Activated T-helper 1 cell treated with anti-CD3 and anti-CD28 coated beads, Interleukin-12 subunit alpha, Interleukin-12 subunit beta, Interleukin-2, Interleukin-4 antibody, amounts not matched to agents 30 ng/mL and 10 ng/mL and 1 ng/mL, durations not matched to agents 14 hours and 24 hours and 36 hours (primary cell): Measurements from ENCODE around the gene PIK3R5. TPM values are rescaled to one million over a fixed set of nuclear protein-coding genes. Genes with fewer than 3 reads are reported as not detected.

Source experiments
- DNase-seq: peaks from one replicate; pipeline ENCODE4 v3.0.0; 2021; ENCODE audit warnings: low spot score
- H3K27ac Mint-ChIP-seq: one replicate; pipeline ENCODE4 v1.8.0; 2021; ENCODE audit warnings: mild to moderate bottlenecking, mixed read lengths
- H3K27me3 Mint-ChIP-seq: one replicate; pipeline ENCODE4 v1.8.0; 2022; ENCODE audit warnings: mild to moderate bottlenecking, moderate library complexity, mixed read lengths; ENCODE audit not compliant: insufficient read depth
- H3K36me3 Mint-ChIP-seq: one replicate; pipeline ENCODE4 v1.8.0; 2021; ENCODE audit warnings: low read depth, mixed read lengths
- H3K4me1 Mint-ChIP-seq: one replicate; pipeline ENCODE4 v1.8.0; 2021; ENCODE audit warnings: low read depth, mixed read lengths
- H3K4me3 Mint-ChIP-seq: one replicate; pipeline ENCODE4 v1.8.0; 2021; ENCODE audit warnings: mild to moderate bottlenecking, moderate library complexity, mixed read lengths
- H3K9me3 Mint-ChIP-seq: one replicate; pipeline ENCODE4 v1.8.0; 2021; ENCODE audit warnings: mixed read lengths
- intact Hi-C: fragments of 100-400 bp; cut with micrococcal nuclease; formaldehyde crosslinking; loops from one replicate; pipeline ENCODE4 v1.15.1; 2024
- total RNA-seq: library from RNA; stranded (reverse); gene quantifications from 2 replicates; pipeline ENCODE4 v1.2.3, GENCODE V29; 2022

Gene PIK3R5
- total RNA-seq, 1 donor from 2014 or later = 33.6 TPM

- no peaks in the 10 kb centered on the region for H3K36me3 Mint-ChIP-seq
- H3K4me1 Mint-ChIP-seq = peaks cover 10% of the 10 kb centered on the region
- DNase-seq = no peak
- H3K9me3 Mint-ChIP-seq = peaks cover 10% of the 10 kb centered on the region
- intact Hi-C loops = no loop called here
- H3K4me3 Mint-ChIP-seq = no peak overlapping the region
- no peak overlapping the region for H3K27ac Mint-ChIP-seq
- peaks cover 3% of the 10 kb centered on the region for H3K27me3 Mint-ChIP-seq
These were observed 9.7 kb upstream of the PIK3R5 start for GRCh38 chr17:8975091-8975725.

GRCh38 chr17:8969901-8970300 is 4.4 kb upstream of the PIK3R5 start:
- no peak for DNase-seq
- no peak overlapping the region for H3K4me3 Mint-ChIP-seq
- H3K36me3 Mint-ChIP-seq = peaks cover 10% of the 10 kb centered on the region
- H3K4me1 Mint-ChIP-seq = peaks cover 18% of the 10 kb centered on the region
- no peaks in the 10 kb centered on the region for H3K27me3 Mint-ChIP-seq
- intact Hi-C loops = no loop called here
- H3K9me3 Mint-ChIP-seq = peaks cover 19% of the 10 kb centered on the region
- no peak overlapping the region for H3K27ac Mint-ChIP-seq

- Mint-ChIP-seq H3K4me3 (peak overlapping the region; percentile 58), H3K9me3 (peaks cover 19% of the 10 kb centered on the region), H3K36me3 (peaks cover 16% of the 10 kb centered on the region), H3K4me1 (peaks cover 30% of the 10 kb centered on the region), H3K27me3 (no peaks in the 10 kb centered on the region), H3K27ac (peak overlapping the region; percentile 5)
- DNase-seq = no peak
- intact Hi-C loops = no loop called here
These were observed 3.0 kb upstream of the PIK3R5 start for GRCh38 chr17:8968503-8968902.

DNA sequence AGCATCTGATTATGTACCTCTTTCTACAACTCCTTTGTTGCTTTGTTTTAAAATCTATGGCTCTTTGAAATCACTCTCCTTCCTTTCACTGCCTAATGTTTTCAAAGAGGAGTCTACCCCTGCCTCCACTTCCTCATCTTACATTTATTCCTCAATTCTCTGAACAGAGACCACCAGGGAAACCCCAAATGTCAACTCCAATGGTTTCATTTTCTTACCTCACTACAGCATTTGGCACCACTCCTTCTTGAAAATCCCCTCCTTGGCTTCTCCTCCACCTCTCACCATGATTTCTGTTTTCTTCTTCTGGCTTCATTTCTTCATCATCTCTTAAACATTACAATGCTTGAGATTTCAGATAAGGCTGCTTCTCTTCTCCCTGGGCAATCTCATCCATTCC is 2.4 kb upstream of the PIK3R5 start:
- Mint-ChIP-seq H3K27ac (peak overlapping the region; percentile 61), H3K27me3 (no peaks in the 10 kb centered on the region), H3K4me1 (peaks cover 36% of the 10 kb centered on the region), H3K36me3 (peaks cover 20% of the 10 kb centered on the region), H3K9me3 (peaks cover 19% of the 10 kb centered on the region), H3K4me3 (peak overlapping the region; percentile 58)
- DNase-seq = no peak
- intact Hi-C loops = no loop called here

- no peaks in the 10 kb centered on the region for H3K27me3 Mint-ChIP-seq
- peak overlapping the region; percentile 49 for H3K27ac Mint-ChIP-seq
These were observed 1.4 kb upstream of the PIK3R5 start for GRCh38 chr17:8966926-8967325.

GRCh38 chr17:8964801-8965393 is 610 bp downstream of the PIK3R5 start:
- intact Hi-C loops = loop anchor here (1.0 to 5.0 kb wide), 6 partner anchors 9 to 66 kb away; no protein-coding TSS in a partner anchor
- peaks cover 34% of the 10 kb centered on the region for H3K36me3 Mint-ChIP-seq
- H3K27me3 Mint-ChIP-seq = no peaks in the 10 kb centered on the region
- H3K27ac Mint-ChIP-seq = peak overlapping the region; percentile 96
- peaks cover 59% of the 10 kb centered on the region for H3K4me1 Mint-ChIP-seq
- peak overlapping the region; percentile 98 for H3K4me3 Mint-ChIP-seq
- DNase-seq = no peak
- H3K9me3 Mint-ChIP-seq = peaks cover 9% of the 10 kb centered on the region

More at GRCh38 chr17:8966926-8967325, 1.4 kb upstream of the PIK3R5 start:
- no peak for DNase-seq
- H3K4me3 Mint-ChIP-seq = peak overlapping the region; percentile 70
- peaks cover 15% of the 10 kb centered on the region for H3K9me3 Mint-ChIP-seq
- peaks cover 41% of the 10 kb centered on the region for H3K4me1 Mint-ChIP-seq
- H3K36me3 Mint-ChIP-seq = peaks cover 22% of the 10 kb centered on the region
- intact Hi-C loops = no loop called here

DNA sequence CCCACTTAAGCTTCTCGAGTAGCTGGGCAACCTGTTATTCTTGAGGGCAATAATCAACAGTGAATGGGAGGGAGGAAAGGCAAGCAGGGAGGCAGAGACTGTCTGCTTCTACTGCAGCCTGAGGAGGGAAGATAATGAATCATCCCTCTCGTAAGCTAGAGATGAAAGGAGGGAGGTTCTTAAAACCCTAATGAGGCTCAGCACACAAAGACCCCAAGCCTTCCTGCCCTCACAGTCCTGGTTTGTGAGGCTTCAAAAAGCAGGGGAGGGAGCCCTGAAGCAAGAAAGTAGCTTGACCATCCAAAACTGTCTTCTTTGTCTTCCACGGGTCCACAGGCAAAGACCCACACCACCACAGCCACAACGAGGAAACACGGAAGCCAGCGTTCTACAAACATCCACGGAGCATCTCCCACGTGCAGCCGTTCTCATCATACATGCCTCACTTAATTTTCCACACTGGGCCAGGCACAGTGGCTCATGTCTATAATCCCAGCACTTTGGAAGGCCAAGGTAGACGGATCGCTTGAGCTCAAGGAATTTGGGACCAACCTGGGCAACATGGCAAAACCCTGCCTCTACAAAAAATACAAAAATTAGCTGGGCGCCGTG is 1.8 kb downstream of the PIK3R5 start:
- no peaks in the 10 kb centered on the region for H3K27me3 Mint-ChIP-seq
- H3K4me3 Mint-ChIP-seq = peak overlapping the region; percentile 98
- intact Hi-C loops = loop anchor here (2.0 to 5.0 kb wide), 2 partner anchors 34 to 65 kb away; no protein-coding TSS in a partner anchor
- peaks cover 70% of the 10 kb centered on the region for H3K4me1 Mint-ChIP-seq
- peaks cover 44% of the 10 kb centered on the region for H3K36me3 Mint-ChIP-seq
- peak overlapping the region; percentile 93 for H3K27ac Mint-ChIP-seq
- peaks cover 9% of the 10 kb centered on the region for H3K9me3 Mint-ChIP-seq
- no peak for DNase-seq

DNA sequence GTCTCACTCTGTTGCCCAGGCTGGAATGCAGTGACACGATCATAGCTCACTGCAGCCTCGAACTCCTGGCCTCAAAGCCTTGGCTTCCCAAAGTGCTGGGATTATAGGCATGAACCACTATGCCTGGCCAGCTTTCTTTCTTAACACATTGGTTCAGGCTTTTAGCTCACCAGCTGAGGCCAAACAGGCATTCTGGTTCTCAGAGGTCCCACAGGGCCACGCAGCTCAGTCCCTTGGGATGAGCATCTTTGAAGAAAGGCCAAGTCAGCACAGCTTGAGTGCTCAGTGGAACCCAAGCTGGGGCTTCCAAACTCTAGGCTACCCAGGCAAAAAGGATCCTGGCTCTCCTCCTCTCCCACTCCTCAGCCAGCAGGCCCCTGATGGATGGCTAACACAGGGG is 2.5 kb downstream of the PIK3R5 start:
- H3K36me3 Mint-ChIP-seq = peaks cover 39% of the 10 kb centered on the region
- peak overlapping the region; percentile 98 for H3K4me3 Mint-ChIP-seq
- H3K27ac Mint-ChIP-seq = peak overlapping the region; percentile 93
- intact Hi-C loops = loop anchor here (5.0 kb wide), 1 partner anchor 34 kb away; no protein-coding TSS in a partner anchor
- peaks cover 71% of the 10 kb centered on the region for H3K4me1 Mint-ChIP-seq
- no peak for DNase-seq
- no peaks in the 10 kb centered on the region for H3K27me3 Mint-ChIP-seq
- peaks cover 4% of the 10 kb centered on the region for H3K9me3 Mint-ChIP-seq

GRCh38 chr17:8961829-8962228 is 3.7 kb downstream of the PIK3R5 start:
- Mint-ChIP-seq H3K36me3 (peaks cover 44% of the 10 kb centered on the region), H3K4me1 (peaks cover 76% of the 10 kb centered on the region), H3K27ac (no peak overlapping the region), H3K9me3 (no peaks in the 10 kb centered on the region), H3K27me3 (no peaks in the 10 kb centered on the region), H3K4me3 (peak overlapping the region; percentile 53)
- intact Hi-C loops = loop anchor here (5.0 kb wide), 1 partner anchor 35 kb away; no protein-coding TSS in a partner anchor
- no peak for DNase-seq

GRCh38 chr17:8960325-8961140 is 5.0 kb downstream of the PIK3R5 start:
- no peaks in the 10 kb centered on the region for H3K27me3 Mint-ChIP-seq
- peaks cover 54% of the 10 kb centered on the region for H3K36me3 Mint-ChIP-seq
- H3K27ac Mint-ChIP-seq = peak overlapping the region; percentile 2
- peak overlapping the region; percentile 56 for H3K4me3 Mint-ChIP-seq
- no peak for DNase-seq
- intact Hi-C loops = loop anchor here (5.0 kb wide), 1 partner anchor 37 kb away; no protein-coding TSS in a partner anchor
- H3K4me1 Mint-ChIP-seq = peaks cover 86% of the 10 kb centered on the region
- no peaks in the 10 kb centered on the region for H3K9me3 Mint-ChIP-seq

DNA sequence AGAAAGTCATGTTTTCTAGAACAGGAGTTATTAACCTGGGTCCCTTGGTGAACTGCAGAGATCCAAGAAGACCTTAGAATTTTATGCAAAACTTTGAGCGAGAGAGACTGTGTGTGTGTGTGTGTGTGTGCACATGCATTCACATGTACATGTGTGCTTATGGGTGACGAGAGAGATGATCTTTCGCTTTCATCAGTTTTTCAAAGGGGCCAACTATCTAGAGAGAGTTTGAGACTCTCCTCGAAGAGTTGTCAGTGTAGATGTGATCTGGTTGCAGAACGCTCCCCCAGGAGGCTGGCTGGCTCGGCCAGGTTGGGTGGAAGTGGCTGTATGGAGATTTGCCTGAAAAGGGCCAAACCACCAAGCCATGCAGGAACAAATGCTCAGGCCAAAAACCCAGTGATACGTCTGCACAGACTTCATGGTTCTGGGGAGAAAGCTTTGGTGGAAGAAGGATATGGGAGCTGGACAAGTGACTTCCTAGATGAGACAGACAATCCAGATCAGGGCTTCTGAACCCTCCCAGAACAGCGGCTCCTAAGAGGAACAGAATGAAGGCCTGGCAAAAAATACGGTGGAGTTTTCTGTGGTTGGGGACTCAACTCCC is 6.1 kb downstream of the PIK3R5 start:
- H3K4me1 Mint-ChIP-seq = peaks cover 89% of the 10 kb centered on the region
- intact Hi-C loops = loop anchor here (5.0 kb wide), 2 partner anchors 37 to 102 kb away; no protein-coding TSS in a partner anchor

DNA sequence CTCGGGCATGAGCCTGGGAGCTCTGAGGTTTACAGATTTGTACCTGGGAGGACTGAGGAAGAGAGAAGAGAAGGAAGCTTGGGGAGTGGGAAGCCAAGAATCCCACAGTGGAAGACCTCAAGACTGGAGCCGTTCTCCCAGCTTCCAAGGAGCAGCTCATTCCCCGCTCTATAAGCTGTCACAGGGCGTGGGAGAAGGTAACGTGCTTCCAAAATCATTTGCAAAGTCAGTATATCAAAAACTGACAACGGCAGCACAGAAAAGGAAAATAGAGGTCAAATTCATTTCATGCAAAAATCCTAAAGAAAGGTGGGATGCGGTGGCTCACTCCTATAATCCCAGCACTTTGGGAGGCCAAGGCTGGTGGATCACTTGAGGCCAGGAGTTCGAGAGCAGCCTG is 7.8 kb downstream of the PIK3R5 start:
- peaks cover 89% of the 10 kb centered on the region for H3K4me1 Mint-ChIP-seq
- peaks cover 59% of the 10 kb centered on the region for H3K36me3 Mint-ChIP-seq
- peak overlapping the region; percentile 57 for H3K27ac Mint-ChIP-seq
- peak overlapping the region; percentile 60 for H3K4me3 Mint-ChIP-seq
- DNase-seq = no peak
- intact Hi-C loops = loop anchor here (1.0 to 5.0 kb wide), 4 partner anchors 8 to 100 kb away; no protein-coding TSS in a partner anchor
- H3K9me3 Mint-ChIP-seq = no peaks in the 10 kb centered on the region
- no peaks in the 10 kb centered on the region for H3K27me3 Mint-ChIP-seq

More for the DNA sequence above, 6.1 kb downstream of the PIK3R5 start:
- H3K27ac Mint-ChIP-seq = peak overlapping the region; percentile 87
- peak overlapping the region; percentile 50 for H3K4me3 Mint-ChIP-seq
- H3K27me3 Mint-ChIP-seq = no peaks in the 10 kb centered on the region
- no peaks in the 10 kb centered on the region for H3K9me3 Mint-ChIP-seq
- DNase-seq = no peak
- peaks cover 60% of the 10 kb centered on the region for H3K36me3 Mint-ChIP-seq
